ENCODE measurements around the gene ATXN2. TPM values are rescaled to one million over a fixed set of nuclear protein-coding genes. Genes with fewer than 3 reads are reported as not detected.
"Not testable (repeated sequence)": the region's sequence is repeated elsewhere in the genome, so short reads cannot be mapped to it uniquely, and the experiment has no call there.

ATXN2 gene
- 10.2 and 12.0 TPM in 2 replicates for total RNA-seq (2014; rRNA removed; shearing (Covaris generic))

- DNase-seq (ENCODE audit: low spot score), result peak; percentile 30
Observed at GRCh38 chr12:111598637-111599452, at the start of gene ATXN2. ATXN2 (minus strand) TSS chr12:111599315; CDS start chr12:111599034, 281 bp downstream.

- DNase-seq (ENCODE audit: low spot score), result no peak
Observed at GRCh38 chr12:111645433-111645832, 46.3 kb upstream of the ATXN2 start.

GRCh38 chr12:111643427-111643826 is 44.3 kb upstream of the ATXN2 start:
- DNase-seq (ENCODE audit: low spot score), result peak; percentile 75

- DNase-seq (ENCODE audit: low spot score), result no peak
Observed at GRCh38 chr12:111642681-111643426, 43.7 kb upstream of the ATXN2 start.

GRCh38 chr12:111640506-111640905 is 41.4 kb upstream of the ATXN2 start:
- DNase-seq (ENCODE audit: low spot score), result no peak

GRCh38 chr12:111638556-111638955 is 39.4 kb upstream of the ATXN2 start:
- DNase-seq (ENCODE audit: low spot score), result no peak

GRCh38 chr12:111636209-111636945 is 37.3 kb upstream of the ATXN2 start:
- no peak for DNase-seq (ENCODE audit: low spot score)

- DNase-seq (ENCODE audit: low spot score), result no peak
Observed at GRCh38 chr12:111635524-111635923, 36.4 kb upstream of the ATXN2 start.

- no peak for DNase-seq (ENCODE audit: low spot score)
Observed at GRCh38 chr12:111628505-111629260, 29.6 kb upstream of the ATXN2 start.

- no peak for DNase-seq (ENCODE audit: low spot score)
Observed at GRCh38 chr12:111626230-111626629, 27.1 kb upstream of the ATXN2 start.

- DNase-seq (ENCODE audit: low spot score), result no peak
Observed at GRCh38 chr12:111624540-111624939, 25.4 kb upstream of the ATXN2 start.

- not testable (repeated sequence) for DNase-seq (ENCODE audit: low spot score)
Observed at GRCh38 chr12:111617841-111618240, 18.7 kb upstream of the ATXN2 start.

- no peak for DNase-seq (ENCODE audit: low spot score)
Observed at GRCh38 chr12:111616177-111616623, 17.1 kb upstream of the ATXN2 start.

GRCh38 chr12:111607239-111607638 is 8.1 kb upstream of the ATXN2 start:
- DNase-seq (ENCODE audit: low spot score), result no peak

GRCh38 chr12:111606767-111607230 is 7.7 kb upstream of the ATXN2 start:
- DNase-seq (ENCODE audit: low spot score), result no peak

- DNase-seq (ENCODE audit: low spot score), result no peak
Observed at GRCh38 chr12:111605911-111606766, 7.0 kb upstream of the ATXN2 start.

- DNase-seq (ENCODE audit: low spot score), result not testable (repeated sequence)
Observed at GRCh38 chr12:111602857-111603256, 3.7 kb upstream of the ATXN2 start.

GRCh38 chr12:111602348-111602747 is 3.2 kb upstream of the ATXN2 start:
- no peak for DNase-seq (ENCODE audit: low spot score)

- DNase-seq (ENCODE audit: low spot score), result not testable (repeated sequence)
Observed at GRCh38 chr12:111600986-111601385, 1.9 kb upstream of the ATXN2 start.

GRCh38 chr12:111600205-111600642 is 1.1 kb upstream of the ATXN2 start:
- DNase-seq (ENCODE audit: low spot score), result no peak

All from H4 (cell line).